PC-3 (cell line): ENCODE data around the gene RNPEP. TPM values are rescaled to one million over a fixed set of nuclear protein-coding genes. Genes with fewer than 3 reads are reported as not detected.

Experiments
- ATAC-seq: fragments of 200-7000 bp; cut with Tn5 transposase; 2 replicates; pipeline ENCODE4 v1.9.1; 2020; ENCODE audit warnings: mild to moderate bottlenecking, moderate library complexity
- BruUV-seq: library from RNA; stranded (reverse); fragments of 400-500 nt; replicated peaks from 2 replicates; lab custom pipeline; 2021; lab: Mats Ljungman, UMichigan
- CTCF ChIA-PET: fragments of 300-600 bp; sonication (Branson Sonifier 250); formaldehyde crosslinking; loops from one replicate; lab custom pipeline; 2022; ENCODE audit warnings: antibody characterized with exemption; lab: Charles Lee
- POLR2A ChIA-PET: fragments of 300-600 bp; sonication (Branson Sonifier 250); formaldehyde crosslinking; loops from one replicate; lab custom pipeline; 2022; ENCODE audit warnings: antibody characterized with exemption; ENCODE audit not compliant: unreplicated experiment; lab: Charles Lee
- DNase-seq: peaks from one replicate; pipeline ENCODE4 v3.0.0-alpha.2; 2015
- H2AFZ ChIP-seq: fragments of 300-600 bp; sonication (generic); 2 replicates; pipeline ENCODE4 v1.6.0; 2016; ENCODE audit warnings: antibody characterized with exemption, low read length
- H3F3A ChIP-seq: fragments of 300-600 bp; sonication (generic); one replicate; pipeline ENCODE4 v1.6.0; 2017; ENCODE audit warnings: antibody characterized with exemption, low read length, control low read depth, mild to moderate bottlenecking; ENCODE audit not compliant: unreplicated experiment
- H3K27ac ChIP-seq: fragments of 300-600 bp; sonication (generic); 2 replicates; pipeline ENCODE4 v1.5.1; 2016; ENCODE audit warnings: mild to moderate bottlenecking, low read length
- H3K27me3 ChIP-seq: fragments of 300-600 bp; sonication (generic); 2 replicates; pipeline ENCODE4 v1.6.1; 2016; ENCODE audit warnings: low read length, mixed read lengths
- H3K36me3 ChIP-seq: fragments of 300-600 bp; sonication (generic); 2 replicates; pipeline ENCODE4 v1.6.1; 2016; ENCODE audit warnings: low read depth, mixed run types, low read length, mixed read lengths
- H3K4me1 ChIP-seq: fragments of 300-600 bp; sonication (generic); 2 replicates; pipeline ENCODE4 v1.5.1; 2016; ENCODE audit warnings: low read length; ENCODE audit not compliant: insufficient read depth
- H3K4me2 ChIP-seq: fragments of 300-600 bp; sonication (generic); 2 replicates; pipeline ENCODE4 v1.6.0; 2016; ENCODE audit warnings: low read length
- H3K4me3 ChIP-seq: fragments of 300-600 bp; sonication (generic); 2 replicates; pipeline ENCODE4 v1.5.1; 2016; ENCODE audit warnings: mild to moderate bottlenecking, low read length, mixed read lengths
- H3K79me2 ChIP-seq: fragments of 300-600 bp; sonication (generic); 2 replicates; pipeline ENCODE4 v1.6.1; 2017; ENCODE audit warnings: low read length, mixed read lengths
- H3K9ac ChIP-seq: fragments of 300-600 bp; sonication (generic); 2 replicates; pipeline ENCODE4 v1.6.0; 2016; ENCODE audit warnings: mild to moderate bottlenecking, low read length
- H3K9me2 ChIP-seq: fragments of 300-600 bp; sonication (generic); replicated peaks from 2 replicates; pipeline ENCODE4 v1.6.1; 2016; ENCODE audit warnings: mixed run types, low read length, mixed read lengths
- H3K9me3 ChIP-seq: fragments of 300-600 bp; sonication (generic); 2 replicates; pipeline ENCODE4 v1.6.1; 2016; ENCODE audit warnings: low read length, mixed read lengths
- H4K20me1 ChIP-seq: fragments of 300-600 bp; sonication (generic); 2 replicates; pipeline ENCODE4 v1.6.1; 2016; ENCODE audit warnings: low read length, mixed read lengths
- EZH2 ChIP-seq: fragments of 300-600 bp; sonication (generic); IDR thresholded peaks from one replicate; pipeline ENCODE4 v1.6.1; 2017; ENCODE audit warnings: antibody characterized with exemption, mild to moderate bottlenecking, low read length; ENCODE audit not compliant: unreplicated experiment
- EZH2phosphoT487 ChIP-seq: fragments of 300-600 bp; sonication (generic); IDR thresholded peaks from 2 replicates; pipeline ENCODE4 v1.6.1; 2018; ENCODE audit warnings: mild to moderate bottlenecking, antibody characterized with exemption, low read length, borderline replicate concordance
- intact Hi-C: fragments of 100-400 bp; cut with micrococcal nuclease; formaldehyde crosslinking; loops from 2 replicates; pipeline ENCODE4 v1.9.0; 2023
- total RNA-seq: library from RNA; depleted of rRNA; stranded (reverse); fragments of >200 nt; gene quantifications from 2 replicates; pipeline ENCODE4 v1.2.3, GENCODE V29; 2014
- TF ChIP-seq, protein P1 (sequence below): fragments of 300-600 bp; sonication (generic); conservative IDR thresholded peaks from 2 replicates; pipeline ENCODE4 v1.5.1; 2017; ENCODE audit warnings: antibody characterized with exemption, low read depth, mild to moderate bottlenecking, low read length

Gene RNPEP
- total RNA-seq, 1 experiment from 2014 or later: 64.7 TPM

DNA sequence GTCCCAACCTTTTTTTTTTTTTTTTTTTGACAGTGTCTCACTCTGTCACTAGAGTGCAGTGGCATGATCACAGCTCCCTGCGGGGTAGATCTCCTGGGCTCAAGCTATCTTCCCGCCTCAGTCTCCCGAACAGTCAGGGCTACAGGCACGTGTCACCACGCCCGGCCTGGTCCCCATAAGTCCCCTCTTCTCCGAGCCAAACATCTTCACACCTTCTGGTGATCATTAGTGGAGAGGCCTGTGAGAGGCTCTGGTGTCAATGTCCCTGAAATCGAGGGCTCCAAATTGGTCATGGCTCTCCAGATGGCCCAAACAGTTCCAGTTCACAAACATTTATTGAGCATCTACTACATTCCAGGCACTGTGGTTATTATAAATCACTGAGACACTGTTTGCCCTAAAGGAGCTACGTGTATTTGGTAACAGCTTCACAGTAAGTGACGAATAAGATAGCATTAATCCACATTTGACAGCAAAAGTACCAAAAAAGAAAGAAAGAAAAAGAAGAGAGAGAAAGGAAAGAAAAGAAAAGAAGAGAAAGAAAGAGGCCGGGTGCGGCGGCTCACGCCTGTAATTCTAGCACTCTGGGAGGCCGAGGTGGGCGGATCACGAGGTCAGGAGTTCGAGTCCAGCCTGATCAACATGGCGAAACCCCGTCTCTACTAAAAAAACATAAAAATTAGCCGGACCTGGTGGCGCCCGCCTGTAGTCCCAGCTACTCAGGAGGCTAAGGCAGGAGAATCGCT, 28.0 kb upstream of the RNPEP start:
- Histone ChIP-seq H3K4me3 (peak overlapping the region; percentile 98), H4K20me1 (peaks cover 4% of the 10 kb centered on the region; the same call in 1 of the 2 replicates), H3F3A (no peaks in the 10 kb centered on the region), H3K79me2 (peaks cover 38% of the 10 kb centered on the region), H2AFZ (peak overlapping the region; percentile 80), H3K9me2 (no peaks in the 10 kb centered on the region), H3K27ac (peak overlapping the region; percentile 64), H3K9ac (peak overlapping the region; percentile 97), H3K4me1 (peaks cover 5% of the 10 kb centered on the region; the same call in 1 of the 2 replicates), H3K36me3 (peaks cover 17% of the 10 kb centered on the region), H3K4me2 (peak overlapping the region; percentile 79), H3K9me3 (no peaks in the 10 kb centered on the region), H3K27me3 (no peaks in the 10 kb centered on the region)
- TF ChIP-seq EZH2phosphoT487: no peak
- TF ChIP-seq EZH2: no peak
- TF ChIP-seq, protein P1, sequence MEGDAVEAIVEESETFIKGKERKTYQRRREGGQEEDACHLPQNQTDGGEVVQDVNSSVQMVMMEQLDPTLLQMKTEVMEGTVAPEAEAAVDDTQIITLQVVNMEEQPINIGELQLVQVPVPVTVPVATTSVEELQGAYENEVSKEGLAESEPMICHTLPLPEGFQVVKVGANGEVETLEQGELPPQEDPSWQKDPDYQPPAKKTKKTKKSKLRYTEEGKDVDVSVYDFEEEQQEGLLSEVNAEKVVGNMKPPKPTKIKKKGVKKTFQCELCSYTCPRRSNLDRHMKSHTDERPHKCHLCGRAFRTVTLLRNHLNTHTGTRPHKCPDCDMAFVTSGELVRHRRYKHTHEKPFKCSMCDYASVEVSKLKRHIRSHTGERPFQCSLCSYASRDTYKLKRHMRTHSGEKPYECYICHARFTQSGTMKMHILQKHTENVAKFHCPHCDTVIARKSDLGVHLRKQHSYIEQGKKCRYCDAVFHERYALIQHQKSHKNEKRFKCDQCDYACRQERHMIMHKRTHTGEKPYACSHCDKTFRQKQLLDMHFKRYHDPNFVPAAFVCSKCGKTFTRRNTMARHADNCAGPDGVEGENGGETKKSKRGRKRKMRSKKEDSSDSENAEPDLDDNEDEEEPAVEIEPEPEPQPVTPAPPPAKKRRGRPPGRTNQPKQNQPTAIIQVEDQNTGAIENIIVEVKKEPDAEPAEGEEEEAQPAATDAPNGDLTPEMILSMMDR: no peak
- ATAC-seq (no peak), DNase-seq (no peak)
- BruUV-seq: TSS peak; percentile 87
- CTCF ChIA-PET: interaction anchor here (0.7 kb wide), 1 partner anchor 59 kb away, joined by 4 read pairs; no protein-coding TSS in a partner anchor
- intact Hi-C loops: no loop called here
- POLR2A ChIA-PET: interaction anchor here (0.6 kb wide), 1 partner anchor 125 kb away, joined by 4 read pairs; no protein-coding TSS in a partner anchor

DNA sequence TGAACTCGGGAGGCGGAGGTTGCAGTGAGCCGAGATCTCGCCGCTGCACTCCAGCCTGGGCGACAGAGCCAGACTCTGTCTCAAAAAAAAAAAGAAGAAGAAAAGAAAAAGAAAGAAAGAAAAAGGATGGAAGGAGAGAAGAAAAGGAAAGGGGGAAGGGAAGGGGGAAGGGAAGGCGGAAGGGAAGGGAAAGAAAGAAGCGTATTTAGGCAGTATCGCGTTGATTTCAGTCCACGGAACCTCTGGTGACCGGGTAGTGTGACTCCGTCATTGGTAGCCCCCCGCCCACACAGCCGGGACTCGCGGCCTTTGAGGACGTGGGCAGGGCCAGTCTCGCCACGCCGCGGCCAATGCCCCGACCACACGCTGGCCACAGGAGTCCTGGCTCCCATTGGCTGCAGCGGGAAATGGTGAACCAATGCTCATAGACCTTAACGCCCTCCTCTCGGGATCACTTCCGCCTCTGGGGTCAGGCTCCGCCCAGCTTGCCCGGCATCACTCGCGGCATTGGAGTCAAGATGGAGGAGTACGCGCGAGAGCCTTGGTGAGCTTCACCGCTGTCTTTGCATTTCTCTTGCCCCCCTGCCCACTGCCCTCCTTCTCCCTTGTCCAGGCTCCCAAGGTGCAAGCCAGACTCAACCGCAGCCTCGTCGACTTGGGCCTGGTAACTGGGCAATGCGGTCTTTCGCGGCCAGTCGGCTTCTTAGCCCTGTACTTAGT, 27.3 kb upstream of the RNPEP start, which contains the start of gene TIMM17A:
TSS of gene TIMM17A (plus strand) at position 495 of the 720 bp plus-strand sequence. CDS start at position 519, 24 bp downstream.
- intact Hi-C loops: no loop called here
- H3K4me1 ChIP-seq: peaks cover 5% of the 10 kb centered on the region; the same call in 1 of the 2 replicates
- H3K27ac ChIP-seq: peak within 1 kb of the TSS; percentile 64
- no peak for TF ChIP-seq EZH2
- TF ChIP-seq, protein P1: no peak
- no peak for TF ChIP-seq EZH2phosphoT487
- no peaks in the 10 kb centered on the region for H3K9me2 ChIP-seq
- ATAC-seq: peak; percentile 100
- ChIA-PET POLR2A (interaction anchor here (0.6 kb wide), 1 partner anchor 41 kb away, joined by 3 read pairs; no protein-coding TSS in a partner anchor), CTCF (interaction anchor here (0.7 kb wide), 1 partner anchor 59 kb away, joined by 4 read pairs; no protein-coding TSS in a partner anchor)
- peak within 1 kb of the TSS; percentile 98 for H3K4me3 ChIP-seq
- peak within 1 kb of the TSS; percentile 80 for H2AFZ ChIP-seq
- peaks cover 4% of the 10 kb centered on the region; the same call in 1 of the 2 replicates for H4K20me1 ChIP-seq
- peak within 1 kb of the TSS; percentile 96 for H3K4me2 ChIP-seq
- H3K27me3 ChIP-seq: no peaks in the 10 kb centered on the region
- H3K79me2 ChIP-seq: peaks cover 38% of the 10 kb centered on the region
- no TSS peak for BruUV-seq
- H3K36me3 ChIP-seq: peaks cover 17% of the 10 kb centered on the region
- peak within 1 kb of the TSS; percentile 97 for H3K9ac ChIP-seq
- H3K9me3 ChIP-seq: no peaks in the 10 kb centered on the region
- DNase-seq: peak; percentile 92
- H3F3A ChIP-seq: no peaks in the 10 kb centered on the region
